GM12865 (cell line): Measurements from ENCODE around the gene TBL1XR1.
A peak's percentile ranks its signal among the peaks of the same experiment; 100 is the strongest.

Experiments
- DNase-seq: peaks from one replicate; pipeline ENCODE4 v3.0.0; 2010; ENCODE audit warnings: low read depth
- H3K4me3 ChIP-seq: 2 replicates; pipeline ENCODE4 v1.5.1; 2011; ENCODE audit warnings: mild to moderate bottlenecking, low read depth, low read length, control low read depth
- TF ChIP-seq, protein P1 (sequence below): IDR thresholded peaks from 2 replicates; pipeline ENCODE4 v1.5.1; 2011; ENCODE audit warnings: low read length, control low read depth, low read depth, inconsistent platforms; ENCODE audit not compliant: insufficient read depth; ENCODE audit errors: missing control alignments

Gene TBL1XR1

DNA sequence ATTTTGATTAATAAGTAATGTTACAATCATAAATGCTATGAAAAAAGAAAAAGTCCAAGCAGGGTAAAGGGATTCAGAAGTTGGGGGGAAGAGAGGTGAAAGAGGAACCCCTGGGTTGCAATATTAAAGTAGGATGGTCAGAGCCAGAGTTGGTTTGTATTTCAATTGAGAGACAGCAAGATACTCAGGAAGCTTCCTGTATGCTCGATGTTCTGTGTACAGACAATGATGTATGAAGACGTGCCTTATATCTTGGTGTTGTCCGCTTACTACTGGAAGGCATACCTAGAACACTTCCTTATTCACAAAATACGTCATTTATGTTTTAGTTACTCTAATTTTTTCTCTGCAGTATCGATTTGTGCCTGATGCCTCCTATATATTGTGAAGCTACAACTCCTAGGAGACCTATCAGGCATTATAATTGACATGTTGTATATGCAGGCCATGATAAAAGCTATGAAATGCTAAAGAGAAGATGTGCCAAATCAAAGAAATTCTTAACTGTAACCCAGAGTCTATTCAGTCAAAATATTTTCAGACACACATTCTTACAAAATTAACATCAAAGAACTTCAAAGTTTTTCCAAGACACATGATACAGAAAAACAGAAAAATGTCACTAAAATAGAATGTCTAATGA lies 87.5 kb downstream of the TBL1XR1 start:
- DNase-seq: peak; percentile 42
- H3K4me3 ChIP-seq: no peak overlapping the region
- TF ChIP-seq, protein P1, sequence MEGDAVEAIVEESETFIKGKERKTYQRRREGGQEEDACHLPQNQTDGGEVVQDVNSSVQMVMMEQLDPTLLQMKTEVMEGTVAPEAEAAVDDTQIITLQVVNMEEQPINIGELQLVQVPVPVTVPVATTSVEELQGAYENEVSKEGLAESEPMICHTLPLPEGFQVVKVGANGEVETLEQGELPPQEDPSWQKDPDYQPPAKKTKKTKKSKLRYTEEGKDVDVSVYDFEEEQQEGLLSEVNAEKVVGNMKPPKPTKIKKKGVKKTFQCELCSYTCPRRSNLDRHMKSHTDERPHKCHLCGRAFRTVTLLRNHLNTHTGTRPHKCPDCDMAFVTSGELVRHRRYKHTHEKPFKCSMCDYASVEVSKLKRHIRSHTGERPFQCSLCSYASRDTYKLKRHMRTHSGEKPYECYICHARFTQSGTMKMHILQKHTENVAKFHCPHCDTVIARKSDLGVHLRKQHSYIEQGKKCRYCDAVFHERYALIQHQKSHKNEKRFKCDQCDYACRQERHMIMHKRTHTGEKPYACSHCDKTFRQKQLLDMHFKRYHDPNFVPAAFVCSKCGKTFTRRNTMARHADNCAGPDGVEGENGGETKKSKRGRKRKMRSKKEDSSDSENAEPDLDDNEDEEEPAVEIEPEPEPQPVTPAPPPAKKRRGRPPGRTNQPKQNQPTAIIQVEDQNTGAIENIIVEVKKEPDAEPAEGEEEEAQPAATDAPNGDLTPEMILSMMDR: no peak

DNA sequence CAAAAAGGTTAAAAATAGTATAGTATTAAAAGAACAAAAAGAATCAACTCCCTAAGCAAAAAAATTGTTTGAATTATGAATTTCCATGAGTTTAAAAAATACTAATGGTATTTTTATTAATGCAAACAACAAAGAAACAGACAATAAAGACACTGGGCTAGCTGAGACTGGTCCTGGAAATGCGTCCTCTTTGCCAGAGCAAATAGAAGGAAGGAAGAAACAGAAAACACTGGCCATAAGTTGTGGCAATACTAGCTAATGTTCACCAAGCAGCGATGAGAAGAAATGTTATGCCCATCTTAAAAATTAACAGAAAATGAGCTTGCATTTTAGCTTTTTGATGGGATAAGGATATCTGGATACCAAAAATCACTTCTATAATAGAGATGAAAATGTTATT lies 88.6 kb downstream of the TBL1XR1 start:
- TF ChIP-seq, protein P1: no peak
- no peak for DNase-seq
- H3K4me3 ChIP-seq: no peak overlapping the region

DNA sequence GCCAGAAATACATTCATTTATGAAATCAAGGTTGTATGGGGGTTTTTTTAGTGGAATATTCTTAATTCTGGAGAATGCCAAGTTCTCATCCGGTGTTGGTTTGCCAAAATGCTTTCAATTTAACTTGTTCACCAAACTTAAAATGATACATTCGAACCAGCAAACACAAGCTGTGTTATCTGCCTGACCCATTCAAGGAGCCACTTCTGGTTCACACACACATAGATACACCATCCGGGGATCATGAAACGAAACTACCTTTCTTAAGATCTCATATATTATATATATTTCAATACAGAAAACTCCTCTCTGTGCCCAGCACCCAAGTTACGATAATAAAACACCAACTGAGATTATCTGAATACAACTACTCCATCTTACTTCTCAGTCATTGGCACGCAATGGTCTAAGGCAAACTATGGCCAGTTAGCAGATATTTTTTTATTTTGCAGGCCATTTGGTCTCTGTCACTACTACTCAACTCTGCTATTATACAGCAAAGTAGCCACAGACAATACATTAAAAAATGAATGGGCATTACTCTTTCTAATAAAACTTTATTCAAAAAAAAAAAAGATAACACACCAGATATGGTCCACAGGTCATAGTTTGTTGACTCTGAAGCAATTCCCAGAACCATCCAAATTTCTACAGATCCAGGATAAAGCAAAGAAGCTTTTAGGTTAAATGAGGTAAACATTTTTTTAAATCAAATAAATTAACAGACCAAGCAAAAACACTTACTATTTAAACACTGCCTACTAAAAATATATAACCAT lies 89.6 kb downstream of the TBL1XR1 start:
- TF ChIP-seq, protein P1: no peak
- H3K4me3 ChIP-seq: no peak overlapping the region

DNA sequence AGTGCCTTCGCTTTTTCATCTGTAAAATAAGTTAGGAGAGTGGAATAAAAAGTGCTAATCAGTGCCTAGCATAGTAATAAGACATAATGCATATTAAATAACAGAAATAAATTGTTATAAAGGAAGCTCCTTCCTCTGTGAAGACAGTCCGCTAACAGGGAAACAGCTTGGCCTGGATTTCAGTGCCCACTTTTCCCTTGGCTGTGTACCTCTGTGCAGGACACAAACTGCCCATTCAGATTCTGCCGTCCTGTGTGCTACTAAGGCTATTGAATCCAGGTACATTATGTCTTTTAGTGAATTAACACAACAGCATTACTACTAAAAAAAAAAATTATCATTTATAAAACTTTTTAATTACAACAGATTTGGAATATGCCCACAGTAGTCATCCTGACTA lies 90.7 kb downstream of the TBL1XR1 start:
- TF ChIP-seq, protein P1: no peak
- H3K4me3 ChIP-seq: no peak overlapping the region
- DNase-seq: no peak

More for the DNA sequence above, 89.6 kb downstream of the TBL1XR1 start:
- no peak for DNase-seq

DNA sequence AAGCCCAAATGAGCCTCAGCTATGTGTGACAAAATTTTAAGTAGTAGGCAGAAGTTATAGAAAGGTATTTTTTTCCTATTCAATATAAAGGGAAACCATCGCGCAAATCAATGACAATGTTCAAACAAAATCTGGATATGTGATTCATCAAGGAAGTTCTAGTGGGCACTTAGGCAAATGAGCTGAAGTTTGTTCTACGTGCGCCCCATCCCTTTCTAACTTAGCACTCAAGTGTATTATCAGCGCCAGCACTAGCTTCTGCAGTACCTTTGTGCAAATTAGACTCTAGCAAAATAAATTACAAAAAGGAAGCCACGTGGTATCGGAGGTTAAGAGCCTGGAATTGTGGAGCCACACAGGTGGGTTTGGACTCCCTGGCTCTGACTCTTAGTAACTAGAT lies 91.1 kb downstream of the TBL1XR1 start:
- H3K4me3 ChIP-seq: no peak overlapping the region
- TF ChIP-seq, protein P1: no peak
- peak; percentile 37 for DNase-seq

DNA sequence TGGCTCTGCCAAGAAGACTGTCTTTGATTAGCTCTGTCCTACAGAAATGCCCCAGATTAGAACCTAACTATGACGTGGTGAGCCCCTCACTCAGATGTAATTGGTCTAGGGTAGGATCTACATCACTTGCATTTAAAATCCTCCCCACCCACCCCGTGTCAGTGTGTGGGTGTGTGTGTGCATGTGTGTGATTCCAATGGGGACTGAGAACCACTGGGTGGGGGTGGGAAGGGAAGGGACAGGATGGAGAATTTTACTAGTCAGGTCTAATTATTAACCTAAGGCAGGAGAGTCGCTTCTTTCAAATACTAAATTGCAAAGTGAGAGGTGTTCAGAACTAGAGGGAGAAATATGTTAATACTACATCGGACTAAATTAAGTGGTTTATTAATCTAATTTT lies 91.7 kb downstream of the TBL1XR1 start:
- H3K4me3 ChIP-seq: no peak overlapping the region
- DNase-seq: no peak
- TF ChIP-seq, protein P1: no peak
